ENCODE measurements around the gene ZNF451. TPM values are rescaled to one million over a fixed set of nuclear protein-coding genes. Genes with fewer than 3 reads are reported as not detected.

The ZNF451 gene
- total RNA-seq, 4 donors from 2014 or later: 51.1 to 62.8 (median 59.2) TPM

GRCh38 chr6:57215260-57215659, 125.3 kb downstream of the ZNF451 start:
- Histone ChIP-seq H3K4me1 (peaks cover 0 to 4% (median 0%) of the 10 kb centered on the region in 4 donors), H3K27ac (no peak overlapping the region), H3K9me3 (no peaks in the 10 kb centered on the region), H3K4me3 (no peak overlapping the region), H3K36me3 (no peaks in the 10 kb centered on the region), H3K27me3 (no peaks in the 10 kb centered on the region)
- WGBS, 2 donors: 95 to 98% methylated on average over 1 of the region's 1 CpG
- TF ChIP-seq, protein P1, sequence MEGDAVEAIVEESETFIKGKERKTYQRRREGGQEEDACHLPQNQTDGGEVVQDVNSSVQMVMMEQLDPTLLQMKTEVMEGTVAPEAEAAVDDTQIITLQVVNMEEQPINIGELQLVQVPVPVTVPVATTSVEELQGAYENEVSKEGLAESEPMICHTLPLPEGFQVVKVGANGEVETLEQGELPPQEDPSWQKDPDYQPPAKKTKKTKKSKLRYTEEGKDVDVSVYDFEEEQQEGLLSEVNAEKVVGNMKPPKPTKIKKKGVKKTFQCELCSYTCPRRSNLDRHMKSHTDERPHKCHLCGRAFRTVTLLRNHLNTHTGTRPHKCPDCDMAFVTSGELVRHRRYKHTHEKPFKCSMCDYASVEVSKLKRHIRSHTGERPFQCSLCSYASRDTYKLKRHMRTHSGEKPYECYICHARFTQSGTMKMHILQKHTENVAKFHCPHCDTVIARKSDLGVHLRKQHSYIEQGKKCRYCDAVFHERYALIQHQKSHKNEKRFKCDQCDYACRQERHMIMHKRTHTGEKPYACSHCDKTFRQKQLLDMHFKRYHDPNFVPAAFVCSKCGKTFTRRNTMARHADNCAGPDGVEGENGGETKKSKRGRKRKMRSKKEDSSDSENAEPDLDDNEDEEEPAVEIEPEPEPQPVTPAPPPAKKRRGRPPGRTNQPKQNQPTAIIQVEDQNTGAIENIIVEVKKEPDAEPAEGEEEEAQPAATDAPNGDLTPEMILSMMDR (IDR thresholded peaks at IDR 0.05): no peak
- no peak for TF ChIP-seq EP300 (IDR thresholded peaks at IDR 0.05)
- TF ChIP-seq POLR2A (IDR thresholded peaks at IDR 0.05): no peak
- no peak for DNase-seq (ENCODE audit: low spot score in 2 of 2)

- H3K27ac ChIP-seq: no peak overlapping the region
- H3K36me3 ChIP-seq: no peaks in the 10 kb centered on the region
- no peak for TF ChIP-seq POLR2A (IDR thresholded peaks at IDR 0.05)
- TF ChIP-seq, protein P1 (IDR thresholded peaks at IDR 0.05): no peak
- no peak for TF ChIP-seq EP300 (IDR thresholded peaks at IDR 0.05)
- H3K4me3 ChIP-seq: no peak overlapping the region
- DNase-seq (ENCODE audit: low spot score in 2 of 2): no peak
- peaks cover 0 to 10% (median 0%) of the 10 kb centered on the region in 4 donors for H3K4me1 ChIP-seq
- no peaks in the 10 kb centered on the region for H3K9me3 ChIP-seq
- WGBS, 2 donors: 53 to 59% methylated on average over 7 of the region's 7 CpGs
- no peaks in the 10 kb centered on the region for H3K27me3 ChIP-seq
Observed at GRCh38 chr6:57216235-57217101, 126.5 kb downstream of the ZNF451 start.

GRCh38 chr6:57217270-57217669, 127.3 kb downstream of the ZNF451 start:
- Histone ChIP-seq H3K27ac (no peak overlapping the region), H3K27me3 (no peaks in the 10 kb centered on the region), H3K4me3 (no peak overlapping the region), H3K36me3 (no peaks in the 10 kb centered on the region), H3K9me3 (no peaks in the 10 kb centered on the region), H3K4me1 (peaks cover 0 to 10% (median 0%) of the 10 kb centered on the region in 4 donors)
- 98% methylated on average over 11 of the region's 11 CpGs for WGBS, 2 donors
- DNase-seq (ENCODE audit: low spot score in 2 of 2): no peak
- TF ChIP-seq EP300 (IDR thresholded peaks at IDR 0.05): no peak
- TF ChIP-seq POLR2A (IDR thresholded peaks at IDR 0.05): no peak
- TF ChIP-seq, protein P1 (IDR thresholded peaks at IDR 0.05): no peak

Other genes starting within 250 kb of the ZNF451 start
- gene BEND6, start 135.1 kb upstream of the ZNF451 start, total RNA-seq: 1 to 10 TPM; 2.0 to 7.8 (median 3.3) TPM
- gene KIAA1586, start 43.5 kb upstream of the ZNF451 start, total RNA-seq: 1 to 10 TPM; 5.7 to 6.6 (median 6.1) TPM
- 1 to 10 TPM; 5.3 to 7.5 (median 5.7) TPM for gene BAG2, start 82.1 kb downstream of the ZNF451 start, total RNA-seq
- gene RAB23, start 132.1 kb downstream of the ZNF451 start, total RNA-seq: 10 to 100 TPM; 17.1 to 26.8 (median 20.1) TPM
- gene PRIM2, start 227.4 kb downstream of the ZNF451 start, total RNA-seq: 10 to 100 TPM in 2 of 4 donors, 1 to 10 TPM in 2; 8.4 to 12.9 (median 10.0) TPM

Measured in tibial nerve (tissue), 4 donors.